ENCODE data around the gene TIMP3.

The TIMP3 gene

DNA sequence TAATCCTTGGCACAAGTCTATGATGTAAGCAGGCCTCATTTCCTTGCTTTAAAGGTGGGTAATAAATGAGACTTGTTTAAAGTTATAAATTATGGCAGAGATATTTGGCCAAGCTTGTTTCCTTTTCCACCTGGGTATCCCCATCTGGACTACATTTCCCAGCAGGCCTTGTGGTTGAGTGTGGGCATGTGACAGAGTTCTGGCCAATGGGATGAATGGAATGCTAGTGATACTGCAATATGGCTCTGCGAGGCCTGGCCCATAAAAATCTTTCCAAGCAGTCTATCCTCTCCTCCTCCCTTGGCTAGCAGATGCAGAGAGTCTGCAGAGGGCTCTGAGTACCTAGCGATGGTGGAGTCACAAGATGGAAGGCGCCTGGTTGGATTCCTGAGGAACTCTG is 102.5 kb downstream of the TIMP3 start:
- H3K4me3 ChIP-seq = no peak overlapping the region
- H3K27ac ChIP-seq = no peak overlapping the region

DNA sequence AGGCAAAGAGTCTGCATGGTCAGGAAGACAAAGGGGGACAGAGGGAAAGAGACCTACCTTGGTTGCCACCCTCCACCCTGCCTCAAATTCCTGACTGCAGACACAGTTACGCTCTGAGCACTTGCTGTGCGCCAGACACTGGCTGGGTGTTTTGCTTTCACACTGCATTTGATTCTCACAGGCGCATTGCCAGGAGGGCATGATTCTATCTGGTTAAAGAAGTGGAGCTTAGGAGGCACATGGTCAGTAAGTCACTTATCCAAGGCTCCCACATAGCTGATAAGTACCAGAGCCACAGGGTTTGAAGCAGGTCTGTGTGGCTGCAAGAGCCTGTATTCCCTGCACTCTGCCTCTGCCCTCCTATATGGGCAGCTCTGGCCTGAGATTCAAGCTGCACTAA is 103.9 kb downstream of the TIMP3 start:
- Histone ChIP-seq H3K4me3 (no peak overlapping the region), H3K27ac (no peak overlapping the region)

DNA sequence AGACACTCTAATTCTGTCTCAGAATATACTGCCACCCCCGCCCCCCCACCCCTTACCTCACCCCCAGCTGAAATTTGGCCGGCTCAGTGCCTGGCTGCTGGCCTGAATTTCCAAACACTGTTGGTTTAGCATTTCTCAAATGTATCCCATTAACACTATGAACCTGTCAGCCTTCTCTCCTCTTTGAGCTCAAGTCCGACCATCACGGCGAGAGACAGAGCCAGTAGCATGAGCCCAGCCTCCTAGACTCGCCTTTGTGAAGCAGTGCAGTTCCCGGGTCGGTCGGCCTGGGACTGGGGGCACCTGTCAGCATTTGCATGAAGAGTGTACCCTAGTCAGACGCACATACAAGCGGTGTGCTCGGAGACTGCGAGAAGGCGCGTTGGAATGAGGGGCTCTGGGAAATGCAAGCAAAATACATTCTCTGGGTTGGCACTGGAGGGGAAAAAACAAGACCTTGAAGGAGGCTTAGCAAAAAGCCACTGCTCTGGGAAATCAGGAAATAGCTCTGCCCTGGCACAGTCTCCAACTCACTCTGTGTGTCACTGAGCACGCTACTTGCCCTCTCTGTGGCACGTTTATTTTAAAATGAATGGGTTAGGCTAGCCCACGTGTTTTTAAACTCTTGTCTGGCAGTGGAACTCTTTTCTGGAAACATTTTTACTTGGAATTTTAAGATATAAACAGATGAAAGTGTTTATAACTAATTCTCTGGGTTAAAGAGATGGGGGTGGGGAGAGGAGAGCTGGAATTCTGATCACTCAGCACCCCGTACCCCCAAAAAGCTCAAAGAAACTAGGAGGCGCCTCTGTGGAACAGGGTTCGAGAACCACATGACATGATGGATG is 108.3 kb downstream of the TIMP3 start:
- no peak overlapping the region for H3K4me3 ChIP-seq
- no peak overlapping the region for H3K27ac ChIP-seq

DNA sequence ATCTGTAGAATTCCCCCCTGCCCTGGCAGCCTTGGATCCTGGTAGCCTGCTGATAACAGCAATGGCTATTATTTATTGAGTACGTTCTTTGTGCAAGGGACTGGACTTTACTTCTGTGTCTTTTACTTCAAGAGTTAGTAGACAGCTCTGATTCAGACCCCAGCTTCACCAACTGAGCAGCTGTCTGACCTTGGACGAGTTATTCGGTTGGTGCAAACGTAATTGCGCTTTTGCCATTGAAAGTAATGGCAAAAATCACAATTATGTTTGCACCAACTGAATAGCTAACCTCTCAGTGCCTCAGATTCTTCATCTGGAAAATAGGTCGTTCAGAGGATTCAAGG is 108.9 kb downstream of the TIMP3 start:
- H3K27ac ChIP-seq = no peak overlapping the region
- no peak overlapping the region for H3K4me3 ChIP-seq

DNA sequence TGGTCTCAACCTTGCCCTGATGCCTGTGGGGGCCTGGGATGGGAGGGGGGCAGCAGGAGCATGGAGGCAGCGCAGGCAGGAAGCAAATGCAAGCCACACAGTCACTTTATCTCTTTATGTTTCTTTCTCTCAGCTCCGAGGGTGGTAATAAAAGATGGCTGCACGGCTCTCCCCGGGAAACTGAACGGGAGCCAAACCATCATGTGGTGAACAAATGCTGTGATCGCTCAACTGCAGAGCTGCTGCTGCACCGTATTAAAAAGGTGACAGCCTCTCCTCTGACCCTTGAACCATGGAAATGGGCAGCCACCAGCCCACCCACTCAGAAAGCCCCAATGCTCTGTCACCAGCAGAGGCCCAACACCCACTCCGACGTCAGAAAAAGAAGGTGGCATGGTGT is 110.0 kb downstream of the TIMP3 start:
- no peak overlapping the region for H3K27ac ChIP-seq
- no peak overlapping the region for H3K4me3 ChIP-seq
